Stimulated activated CD4-positive, alpha-beta T cell treated with anti-CD3 and anti-CD28 coated beads, Interleukin-2, amount 100 ng/mL, for 48 hours (primary cell): ENCODE measurements around the gene TAGAP.
"Not testable (repeated sequence)": the region's sequence is repeated elsewhere in the genome, so short reads cannot be mapped to it uniquely, and the experiment has no call there.

Source experiments
- DNase-seq, 2 donors: peaks; one replicate each; pipeline ENCODE4 v3.0.0-alpha.2; 2020

The TAGAP gene

DNA sequence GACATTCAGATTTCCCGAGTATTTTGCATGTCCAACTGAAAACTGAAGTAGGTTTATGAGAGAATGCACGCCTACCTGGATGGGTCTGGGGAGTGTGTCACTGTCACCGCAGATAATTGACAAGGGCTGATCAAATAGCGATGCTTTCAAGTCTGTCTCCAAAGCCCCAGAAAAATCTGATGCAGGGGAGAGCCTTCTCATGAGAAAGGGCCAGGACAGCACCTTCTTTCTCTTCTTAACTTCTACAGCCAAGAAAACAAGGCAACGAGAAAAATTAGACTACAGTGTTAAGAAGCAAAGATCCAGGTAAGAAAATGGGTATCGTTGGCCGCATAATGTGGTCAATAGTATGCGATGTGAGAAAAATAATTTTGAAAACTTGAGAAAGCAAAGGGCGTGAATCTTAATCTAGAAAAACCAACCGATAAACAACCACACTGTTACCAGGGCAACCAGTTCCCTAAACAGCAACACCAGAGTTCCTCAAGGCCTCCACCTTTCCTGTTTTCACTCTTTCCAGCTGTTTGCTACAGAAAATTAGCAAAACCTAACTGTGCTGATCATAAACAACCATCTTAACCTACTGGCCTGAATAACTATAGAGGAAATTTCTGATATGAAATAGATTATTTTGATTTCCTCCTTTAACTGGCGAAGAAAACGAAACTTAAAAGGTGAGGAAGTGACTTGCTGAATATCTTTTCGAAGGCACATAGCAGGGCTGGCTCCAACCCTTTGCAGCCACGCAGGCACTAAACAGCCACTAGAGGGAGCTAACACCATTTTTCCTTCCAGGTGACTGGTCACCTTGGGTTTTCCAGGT is 2.6 kb downstream of the TAGAP start:
- peak; percentile 56 to 61 for DNase-seq

DNA sequence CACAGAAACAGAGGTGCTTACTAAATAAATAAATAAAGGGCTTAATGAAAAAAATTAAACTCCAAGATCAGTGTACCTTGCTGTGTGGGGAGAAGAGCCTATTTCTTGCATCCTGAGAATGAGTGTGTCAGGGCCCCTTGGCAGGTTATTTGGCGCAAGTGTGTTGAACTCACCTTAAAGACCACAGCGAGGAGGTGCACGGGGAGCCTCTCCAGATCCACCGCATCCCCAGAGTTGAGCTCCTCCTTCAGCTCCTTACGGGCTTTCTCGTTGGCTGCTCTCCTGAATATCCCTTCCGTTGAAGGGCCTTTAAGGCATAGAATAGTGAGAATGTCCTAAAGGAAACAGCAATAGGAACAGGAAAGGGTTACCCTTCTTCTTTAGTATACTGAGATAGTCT is 3.6 kb downstream of the TAGAP start:
- DNase-seq = no peak

DNA sequence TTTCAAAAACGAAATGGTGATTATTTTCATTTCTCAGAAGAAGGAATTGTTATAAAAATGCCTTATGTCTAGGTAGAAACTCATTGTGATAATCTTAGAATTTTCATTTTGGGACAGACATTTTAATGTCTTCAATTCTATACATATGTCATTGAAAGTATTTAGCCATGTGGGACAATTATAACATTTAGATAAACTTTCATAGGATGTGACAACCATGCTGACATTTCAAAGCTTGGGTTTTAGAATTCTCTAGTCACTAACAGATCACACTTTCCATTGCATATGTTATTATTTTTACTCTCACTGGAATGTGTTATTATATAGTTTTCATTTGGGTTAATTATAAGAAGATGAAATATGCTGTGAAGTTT is 4.9 kb downstream of the TAGAP start:
- DNase-seq = no peak

DNA sequence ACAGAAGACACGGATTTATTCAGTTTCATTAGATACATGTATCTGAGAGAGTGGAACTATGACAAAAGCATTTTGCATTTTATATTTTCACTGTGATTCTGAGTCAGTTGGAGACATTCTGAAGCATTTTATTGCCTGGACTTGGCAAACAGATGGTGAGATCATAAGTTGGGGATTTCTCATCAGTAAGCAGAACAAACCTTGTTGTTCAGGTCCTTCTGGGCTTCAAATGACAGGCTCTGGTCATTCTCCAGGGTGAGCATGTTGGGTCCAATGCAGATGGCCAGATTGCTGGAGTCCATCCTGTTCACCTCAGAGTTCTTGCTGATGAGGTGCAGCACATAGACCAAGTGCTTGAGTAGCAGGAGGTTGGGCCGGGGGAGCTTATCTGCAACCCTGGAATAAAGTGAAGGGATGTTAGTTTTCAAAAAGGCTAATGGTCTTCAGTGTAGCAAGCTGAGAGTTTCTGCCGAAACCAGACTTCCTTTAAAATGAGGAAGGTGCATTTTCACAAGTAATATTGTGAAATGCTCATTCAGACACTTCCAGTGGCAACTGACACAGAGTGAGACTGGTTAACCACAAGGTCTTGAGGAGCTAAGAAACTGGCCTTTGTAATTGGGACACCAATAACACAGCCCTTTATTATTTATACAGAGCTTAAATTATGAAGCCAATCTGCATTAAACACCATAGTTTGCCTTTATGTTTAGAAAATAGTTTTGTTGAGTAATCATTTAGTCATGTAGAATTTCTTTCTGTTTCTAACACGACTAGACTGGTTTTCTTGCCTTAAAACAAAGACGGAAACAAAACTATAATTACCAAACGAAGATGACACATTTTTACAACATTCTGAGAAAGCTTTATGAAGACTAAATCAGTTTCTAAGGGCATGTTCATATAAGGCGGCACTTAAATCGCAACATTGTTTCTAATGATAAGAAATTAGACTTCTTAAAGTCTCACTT is 5.6 kb downstream of the TAGAP start:
- no peak for DNase-seq

DNA sequence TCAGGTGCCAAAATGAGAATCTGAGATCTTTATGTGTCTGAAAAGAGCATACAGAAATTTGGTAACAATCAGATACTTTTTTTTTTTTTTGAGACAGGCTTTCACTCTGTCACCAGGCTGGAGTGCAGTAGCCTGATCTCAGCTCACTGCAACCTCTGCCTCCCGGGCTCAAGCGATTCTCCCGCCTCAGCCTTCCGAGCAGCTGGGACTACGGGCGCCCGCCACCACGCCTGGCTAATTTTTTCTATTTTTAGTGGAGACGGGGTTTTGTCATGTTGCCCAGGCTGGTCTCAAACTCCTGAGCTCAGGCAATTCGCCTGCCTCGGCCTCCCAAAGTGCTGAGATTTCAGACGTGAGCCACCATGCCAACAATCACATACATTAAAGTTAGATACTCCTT is 6.5 kb downstream of the TAGAP start:
- DNase-seq = not testable (repeated sequence)

DNA sequence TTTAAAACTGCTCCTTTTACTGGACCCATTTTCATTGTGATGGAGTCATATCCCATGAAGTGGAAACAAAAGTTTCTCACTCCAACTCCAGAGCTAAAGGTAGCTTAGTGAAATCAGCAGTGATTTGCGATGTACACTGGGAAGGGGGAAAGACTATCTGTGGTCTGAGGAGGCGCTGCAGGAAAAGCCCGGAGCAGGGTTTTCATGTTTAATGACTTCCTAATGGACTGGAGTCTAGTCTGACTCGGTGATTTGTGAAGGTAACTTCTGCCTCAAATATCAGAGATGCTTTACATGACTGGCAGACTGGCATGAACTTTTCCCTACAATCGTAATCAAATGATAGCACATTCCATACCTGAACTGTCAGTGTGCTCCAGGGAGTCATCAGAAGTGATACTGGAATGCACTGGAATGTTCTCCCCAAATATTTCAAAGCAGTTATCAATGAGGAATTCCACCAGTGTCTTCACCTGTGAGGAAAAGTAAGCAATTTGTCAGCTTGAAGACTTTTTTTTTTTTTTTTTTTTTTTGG is 7.0 kb downstream of the TAGAP start:
- no peak for DNase-seq

DNA sequence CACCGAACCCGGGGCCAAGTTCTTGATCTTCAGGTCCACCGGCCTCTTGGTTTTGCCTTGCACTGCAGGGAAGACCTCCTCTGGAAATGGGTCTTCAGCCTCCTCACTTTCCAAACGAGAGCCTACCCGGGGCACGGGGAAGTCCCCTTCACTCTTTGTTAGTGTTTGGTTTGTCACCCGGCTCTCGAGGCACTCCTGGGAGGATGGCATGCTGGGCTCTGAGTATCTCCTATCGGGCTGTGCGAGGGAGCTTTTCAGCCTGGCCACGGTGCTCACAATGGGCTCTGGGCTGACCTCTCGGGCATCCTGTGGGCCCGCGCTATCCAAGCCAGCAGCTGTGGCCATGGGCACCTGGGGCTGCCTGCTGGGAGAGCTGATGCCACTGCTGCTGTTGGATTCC is 8.1 kb downstream of the TAGAP start:
- DNase-seq = no peak

DNA sequence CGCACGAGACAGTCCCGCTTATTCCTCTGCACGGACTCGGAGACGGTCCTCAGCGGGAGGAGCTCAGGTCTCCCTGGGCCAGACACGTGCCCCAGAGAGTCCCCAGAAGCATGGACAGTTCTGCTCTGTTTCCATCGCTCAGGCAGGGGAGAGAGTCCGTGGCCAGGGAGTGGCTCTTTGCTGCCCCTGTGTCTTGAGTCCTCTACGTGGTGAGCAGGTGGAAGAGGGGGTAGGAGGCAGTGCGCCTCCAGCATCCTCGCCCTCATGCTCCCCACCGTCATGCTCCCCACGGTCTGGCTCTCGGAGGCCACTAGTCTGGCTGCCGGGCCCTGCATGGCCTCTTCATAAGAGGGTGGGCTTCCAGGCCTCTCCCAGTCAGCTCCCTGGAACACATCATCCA is 8.9 kb downstream of the TAGAP start:
- no peak for DNase-seq

DNA sequence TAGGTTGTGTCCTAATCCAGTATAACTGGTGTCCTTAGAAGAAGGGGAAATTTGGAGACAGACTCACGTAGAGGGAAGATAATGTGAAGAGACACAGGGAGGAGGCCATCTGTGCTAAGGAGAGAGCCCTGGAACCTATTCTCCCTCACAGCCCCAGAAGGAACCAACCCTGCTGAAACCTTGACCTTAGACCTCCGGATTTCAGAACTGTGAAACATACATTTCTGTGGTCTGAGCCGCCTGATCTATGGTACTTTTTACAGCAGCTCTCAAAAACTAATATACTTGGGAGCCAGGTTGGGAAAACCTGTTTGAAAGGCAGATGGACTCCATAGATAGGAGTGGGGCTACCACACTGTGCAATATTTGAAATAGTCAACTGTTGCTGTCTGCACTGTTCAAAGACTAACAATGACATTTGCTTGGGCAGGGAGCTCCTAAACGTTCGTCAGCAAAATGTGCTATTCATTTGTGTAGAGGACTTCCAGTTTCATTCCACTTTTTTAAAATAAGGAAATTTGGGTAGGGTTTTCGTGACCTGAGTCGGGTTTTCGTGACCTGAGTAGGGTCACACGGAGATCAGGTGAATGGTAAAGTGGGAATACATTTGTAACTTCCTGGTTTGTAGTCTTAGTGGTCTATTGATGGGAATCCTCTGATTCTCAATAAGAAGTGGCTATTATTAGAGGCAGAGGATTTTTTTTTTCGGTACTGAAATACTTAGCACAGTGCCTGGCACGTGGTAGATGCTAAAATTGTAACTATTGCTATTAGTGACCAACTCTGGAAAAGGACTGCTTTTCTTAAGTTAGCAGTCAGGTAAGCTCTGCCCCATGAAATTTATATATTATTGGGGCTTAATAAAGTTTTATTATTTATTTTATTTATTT is 11.4 kb downstream of the TAGAP start:
- DNase-seq = no peak

DNA sequence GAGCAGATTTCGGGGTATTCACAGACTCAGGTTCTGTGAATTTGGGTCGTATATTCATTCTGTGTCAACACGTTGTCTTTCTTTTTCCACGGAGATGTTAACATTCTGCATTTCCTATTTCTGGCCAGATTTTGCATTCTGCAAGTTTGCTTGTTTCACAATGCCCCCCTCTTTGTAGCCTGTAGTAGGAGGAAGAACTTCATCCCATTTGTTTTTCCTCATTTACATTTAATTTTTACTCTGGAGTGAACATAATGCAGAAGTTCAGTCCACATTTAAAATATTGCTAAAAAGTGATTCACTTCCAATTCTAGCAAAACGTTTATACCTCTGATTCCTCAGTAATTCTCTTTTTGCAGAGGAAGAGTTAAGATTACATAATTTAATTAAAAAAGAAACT is 12.9 kb downstream of the TAGAP start:
- DNase-seq = no peak

DNA sequence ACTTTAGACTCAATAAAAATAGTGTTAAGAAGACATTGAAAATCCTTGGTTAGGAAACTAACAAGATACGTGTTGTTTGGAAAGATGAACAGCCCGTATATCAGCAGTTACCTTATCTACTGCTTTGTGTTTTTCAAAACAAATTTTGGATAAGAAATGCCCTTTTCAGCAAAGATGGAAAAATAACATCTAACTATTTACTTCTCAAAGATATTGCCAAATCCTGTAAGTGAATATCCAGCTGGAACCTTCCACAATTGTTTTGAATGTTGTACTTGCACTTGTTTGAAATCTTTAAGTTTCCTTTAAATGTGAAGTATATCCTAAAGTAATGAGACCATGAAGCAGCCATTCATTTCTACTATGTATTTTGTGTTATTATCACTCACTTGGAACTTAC is 14.6 kb downstream of the TAGAP start:
- no peak for DNase-seq

DNA sequence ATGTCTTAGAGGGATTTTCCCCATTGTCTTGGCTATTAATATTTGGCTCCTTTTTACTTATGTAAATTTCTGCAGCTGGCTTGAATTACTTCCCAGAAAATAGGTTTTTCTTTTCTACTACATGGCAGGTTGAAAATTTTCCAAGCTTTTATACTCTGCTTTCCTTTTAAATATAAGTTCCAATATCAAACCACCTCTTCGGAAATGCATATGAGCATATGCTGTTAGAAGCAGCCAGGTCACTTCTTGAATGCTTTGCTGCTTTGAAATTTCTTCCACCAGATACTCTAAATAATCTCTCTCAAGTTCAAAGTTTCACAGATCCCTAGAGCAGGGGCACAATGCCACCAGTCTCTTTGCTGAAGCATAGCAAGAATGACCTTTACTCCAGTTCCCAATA is 19.6 kb downstream of the TAGAP start:
- DNase-seq = not testable (repeated sequence)

DNA sequence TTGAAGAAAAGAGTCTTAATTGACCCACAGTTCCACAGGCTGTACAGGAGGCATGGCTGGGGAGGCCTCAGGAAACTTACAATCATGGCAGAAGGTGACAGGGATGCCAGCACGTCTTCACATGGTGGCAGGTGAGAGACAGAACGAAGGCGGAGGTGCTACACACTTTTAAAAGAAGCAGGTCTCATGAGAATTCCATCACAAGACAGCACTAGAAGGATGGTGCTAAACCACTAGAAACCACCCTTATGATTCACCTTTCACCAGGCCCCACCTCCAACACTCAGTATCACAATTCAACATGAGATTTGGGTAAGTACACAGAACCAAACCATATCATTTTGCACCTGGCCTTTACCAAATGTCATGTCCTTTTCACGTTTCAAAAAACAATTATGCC is 20.9 kb downstream of the TAGAP start:
- DNase-seq = no peak

DNA sequence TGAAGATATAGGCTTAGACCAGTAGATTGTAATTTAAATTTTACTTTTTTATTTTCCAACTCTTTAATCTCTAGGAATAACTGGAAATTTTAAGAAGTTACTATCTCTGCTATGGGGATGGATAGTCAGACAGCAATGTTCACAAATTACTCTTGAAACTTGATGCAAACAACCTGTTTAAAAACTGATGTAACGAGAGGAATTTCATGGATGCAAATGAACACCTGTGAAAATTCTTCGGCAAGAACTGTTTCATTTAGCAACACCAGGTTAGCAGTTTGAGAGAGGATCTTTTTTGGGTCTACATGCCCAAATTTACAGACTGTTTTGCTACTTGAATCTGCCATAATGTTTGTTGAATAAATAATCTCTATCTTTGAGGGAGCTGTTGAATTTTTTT is 24.8 kb downstream of the TAGAP start:
- no peak for DNase-seq

DNA sequence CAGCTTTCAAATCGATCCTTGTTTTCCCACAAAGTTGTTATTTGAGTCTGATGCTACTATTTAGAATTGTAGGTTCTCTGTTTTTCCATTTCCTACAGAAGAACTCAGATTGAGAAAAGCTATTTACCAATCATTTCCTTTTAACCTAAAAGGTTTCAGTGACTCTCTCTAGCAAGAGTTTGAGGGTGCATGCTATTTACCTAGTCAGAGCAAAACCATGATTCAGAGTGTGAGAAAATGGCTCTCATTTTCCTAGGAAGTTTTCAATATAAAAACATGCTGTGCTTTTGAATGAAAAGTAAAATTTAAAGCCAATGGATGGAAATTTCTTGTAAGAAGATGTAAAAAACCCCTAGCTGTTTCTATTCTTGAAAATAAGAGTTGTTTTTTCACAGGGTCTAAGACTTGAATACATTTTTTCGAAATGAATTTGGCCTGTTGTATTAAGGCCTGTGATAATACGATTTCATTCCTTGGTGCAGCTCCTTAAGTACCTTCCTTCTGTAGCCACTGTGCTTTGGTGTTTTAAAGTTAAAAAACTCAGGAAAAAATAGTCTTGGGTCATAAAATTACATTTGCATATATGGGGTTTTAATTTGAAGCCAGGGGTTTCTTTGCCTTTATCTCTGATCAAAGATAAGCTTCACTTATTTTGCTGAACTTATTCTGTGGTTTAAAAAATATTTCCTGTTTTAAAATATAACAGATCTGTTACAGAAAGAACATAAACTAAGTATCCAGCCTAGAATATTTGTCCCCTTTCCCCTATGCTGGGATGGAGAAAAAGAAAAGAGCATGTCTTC is 26.8 kb downstream of the TAGAP start:
- no peak for DNase-seq

DNA sequence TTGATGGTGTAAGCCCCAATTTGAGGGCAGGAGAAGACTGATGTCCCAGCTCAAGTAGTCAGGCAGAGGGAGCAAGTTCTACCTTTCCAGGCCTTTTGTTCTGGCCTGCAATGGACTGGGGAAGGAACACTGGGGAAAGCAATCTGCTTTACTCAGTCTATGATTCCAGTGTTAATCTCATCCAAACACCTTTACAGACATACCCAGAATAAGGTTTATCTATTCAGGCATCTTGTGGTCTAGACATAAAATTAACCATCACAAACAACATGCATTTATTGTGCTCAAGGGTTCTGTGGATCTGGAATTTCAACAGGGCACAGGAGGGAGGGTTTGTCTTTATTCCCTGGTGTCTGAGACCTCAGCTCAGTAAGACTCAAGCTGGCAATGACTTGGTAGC is 30.4 kb downstream of the TAGAP start:
- no peak for DNase-seq

DNA sequence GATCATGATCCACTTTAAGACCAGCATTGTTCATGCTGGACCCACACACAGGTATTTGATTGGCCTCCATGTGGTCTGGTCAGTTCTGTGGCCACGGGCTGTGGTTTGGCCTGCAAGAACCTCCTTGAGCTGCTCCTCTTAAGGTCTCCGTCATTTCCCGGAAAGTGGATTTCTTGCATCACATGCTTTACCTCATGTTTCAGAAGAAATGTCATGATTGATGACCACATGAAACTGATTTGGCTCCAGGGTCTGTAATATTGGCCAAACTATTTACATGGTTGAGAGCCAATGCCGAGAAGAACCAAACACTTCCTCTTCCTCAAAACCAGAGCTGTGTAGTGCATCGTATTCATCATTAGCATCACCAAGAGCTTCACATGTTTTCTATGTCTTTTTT is 31.6 kb downstream of the TAGAP start:
- no peak for DNase-seq

DNA sequence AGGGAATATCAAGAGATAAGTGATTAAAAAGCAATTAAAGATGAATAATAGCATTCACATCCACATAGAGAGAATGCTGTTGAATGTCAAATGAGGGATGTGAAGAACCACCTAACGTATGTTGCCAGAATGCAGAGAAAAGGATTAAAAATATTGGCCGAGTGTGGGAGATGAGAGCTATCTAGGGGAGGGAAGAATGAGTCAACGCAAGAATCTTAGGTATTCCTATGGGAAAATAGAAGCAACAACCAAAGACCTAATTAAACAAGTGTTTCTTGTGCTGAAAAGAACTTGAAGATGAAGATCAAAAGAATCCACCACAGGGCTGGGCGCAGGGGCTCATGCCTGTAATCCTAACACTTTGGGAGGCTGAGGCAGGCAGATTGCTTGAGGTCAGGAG is 32.6 kb downstream of the TAGAP start:
- DNase-seq = no peak

DNA sequence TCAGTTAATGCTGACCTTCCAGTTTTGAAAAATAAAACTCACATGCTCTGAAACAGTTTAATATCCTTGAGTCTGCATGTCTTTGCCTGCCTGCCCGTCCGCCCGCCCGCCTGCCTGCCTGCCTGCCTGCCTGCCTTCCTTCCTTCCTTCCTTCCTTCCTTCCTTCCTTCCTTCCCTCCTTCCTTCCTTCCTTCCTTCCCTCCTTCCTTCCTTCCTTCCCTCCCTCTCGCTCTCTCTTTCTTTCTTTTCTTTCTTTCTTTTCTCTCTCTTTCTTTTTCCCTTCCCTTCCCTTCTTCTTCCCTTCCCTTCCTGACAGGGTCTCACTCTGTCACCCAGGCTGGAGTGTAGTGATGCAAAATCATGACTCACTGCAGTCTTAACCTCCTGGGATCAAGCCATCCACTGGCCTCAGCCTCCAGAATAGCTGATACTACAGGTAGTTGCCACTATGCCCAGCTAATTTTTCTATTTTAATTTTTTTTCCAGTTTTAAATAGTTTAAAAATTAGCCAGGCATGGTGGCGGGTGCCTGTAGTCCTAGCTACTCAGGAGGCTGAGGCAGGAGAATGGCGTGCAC is 34.7 kb downstream of the TAGAP start:
- not testable (repeated sequence) for DNase-seq

DNA sequence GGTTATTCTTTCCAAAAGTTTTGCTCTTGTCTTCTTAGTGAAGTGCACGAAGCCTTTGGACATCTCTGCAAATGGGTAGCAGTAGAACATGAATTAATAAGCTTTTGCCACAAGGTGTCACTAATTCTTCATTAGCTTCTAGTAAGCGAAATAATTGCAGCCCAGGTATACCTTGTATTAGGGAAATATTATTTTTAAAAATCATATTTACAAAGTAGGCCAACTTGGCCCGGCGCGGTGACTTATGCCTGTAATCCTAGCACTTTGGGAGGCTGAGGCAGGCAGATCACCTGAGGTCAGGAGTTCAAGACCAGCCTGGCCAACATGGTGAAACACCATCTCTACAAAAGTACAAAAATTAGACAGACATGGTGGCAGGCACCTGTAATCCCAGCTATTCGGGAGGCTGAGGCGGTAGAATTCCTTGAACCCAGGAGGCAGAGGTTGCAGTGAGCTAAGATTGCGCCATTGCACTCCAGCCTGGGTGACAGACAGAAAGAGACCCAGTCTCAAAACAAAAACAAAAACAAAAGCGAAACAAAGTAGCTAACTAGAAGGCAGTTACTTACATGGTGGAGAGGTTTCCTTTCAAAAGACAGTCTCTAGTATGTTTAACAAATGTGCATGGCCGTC is 36.0 kb downstream of the TAGAP start:
- DNase-seq = no peak

DNA sequence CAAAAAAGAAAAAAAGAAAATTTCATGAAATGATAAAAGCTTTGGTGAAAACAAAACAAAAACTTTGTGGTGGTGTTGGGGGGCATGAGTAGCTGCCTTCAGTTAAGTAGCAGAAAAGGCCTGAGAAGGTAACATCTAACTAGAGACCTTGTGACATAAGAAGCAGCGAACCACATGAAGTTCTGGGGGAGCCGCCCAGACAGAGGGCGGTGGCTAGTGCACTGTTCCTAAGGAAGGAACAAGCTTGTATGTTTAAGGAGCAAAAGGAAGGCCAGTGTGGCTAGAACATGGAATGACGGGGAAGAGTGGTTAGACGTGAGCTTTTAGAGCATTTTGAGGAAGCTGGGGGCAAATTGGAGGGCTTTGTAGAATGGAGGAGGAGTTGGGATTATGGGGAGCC is 37.3 kb downstream of the TAGAP start:
- DNase-seq = no peak
